GM21367 (cell line): ENCODE results near the gene TEFM.
"Not testable (repeated sequence)": the region's sequence is repeated elsewhere in the genome, so short reads cannot be mapped to it uniquely, and the experiment has no call there.

Source experiments
- ATAC-seq: cut with Tn5 transposase; IDR thresholded peaks from one replicate; pipeline ENCODE4 v1.9.1; 2021; ENCODE audit not compliant: unreplicated experiment

TEFM gene

DNA sequence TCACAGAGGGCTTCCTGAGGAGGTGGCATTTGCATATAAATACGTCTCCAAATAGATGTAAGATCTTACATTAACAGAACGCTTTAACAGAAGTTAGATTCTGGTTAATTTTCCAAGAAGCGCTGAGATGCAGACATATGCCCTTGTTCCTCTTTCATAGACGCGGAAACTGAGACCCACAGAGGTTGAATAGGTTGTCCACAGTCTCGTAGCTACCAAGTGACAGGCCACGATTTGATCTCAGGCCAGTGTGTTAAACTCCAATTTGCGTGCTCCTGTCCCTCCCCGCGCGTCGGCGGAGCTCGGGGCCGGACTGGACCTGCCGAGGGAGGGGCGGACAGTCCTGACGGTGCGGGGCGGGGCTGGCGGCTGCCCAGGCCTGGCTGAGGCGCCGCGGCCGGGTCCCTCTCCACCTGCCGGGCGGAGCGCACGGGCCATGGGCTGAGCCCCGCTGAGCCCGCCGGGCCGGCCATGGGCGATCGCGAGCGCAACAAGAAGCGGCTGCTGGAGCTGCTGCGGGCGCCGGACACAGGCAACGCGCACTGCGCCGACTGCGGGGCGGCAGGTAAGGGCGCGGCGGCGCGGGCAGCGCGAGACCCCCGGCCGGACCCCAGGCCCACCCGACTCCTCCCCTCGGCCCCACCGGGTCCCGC, 15.6 kb upstream of the TEFM start, which contains the start of gene ADAP2:
Gene ADAP2, plus strand, starts transcription at position 402 of the 653 bp plus-strand sequence. Its CDS starts 70 bp downstream, at position 472.
- ATAC-seq, result no peak

DNA sequence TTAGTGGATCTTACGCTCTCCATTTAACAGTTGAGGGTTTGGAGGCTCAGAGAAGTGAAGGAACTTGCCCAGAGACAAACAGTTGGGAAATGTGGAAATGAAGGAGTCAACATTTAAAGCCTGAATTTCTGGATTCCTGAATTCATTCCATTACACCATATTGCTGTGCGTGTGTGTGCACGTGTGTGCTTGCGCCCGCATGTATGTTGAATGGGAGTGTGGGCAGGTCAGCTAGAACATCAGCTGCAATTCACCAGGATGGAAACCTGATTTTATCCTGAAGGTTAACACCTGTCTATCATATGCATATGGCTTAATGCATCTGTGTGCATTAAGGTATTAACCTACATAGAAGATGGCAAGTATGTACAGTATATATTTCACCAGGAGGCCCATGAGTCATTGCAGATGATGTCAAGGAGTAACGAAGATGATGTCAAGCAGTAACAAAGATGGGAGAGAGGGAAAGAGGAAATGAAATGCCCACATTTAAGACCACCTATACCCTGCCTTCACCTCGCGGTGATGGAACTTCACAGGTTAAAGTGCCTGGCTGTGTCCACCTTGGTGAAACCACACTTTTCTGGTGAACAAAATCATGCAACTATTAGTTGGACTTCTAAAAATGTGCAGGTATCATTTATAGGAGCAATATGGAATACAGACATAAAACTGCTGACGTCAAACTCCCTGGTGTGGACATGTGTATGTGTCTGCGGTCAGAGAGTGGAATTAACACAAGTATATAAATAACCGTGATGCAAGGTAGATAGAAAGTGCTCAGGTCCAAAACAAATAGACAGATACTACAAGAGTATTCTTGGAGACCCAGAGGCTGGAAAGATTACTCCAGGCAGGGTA, 14.9 kb upstream of the TEFM start:
- ATAC-seq, result no peak

DNA sequence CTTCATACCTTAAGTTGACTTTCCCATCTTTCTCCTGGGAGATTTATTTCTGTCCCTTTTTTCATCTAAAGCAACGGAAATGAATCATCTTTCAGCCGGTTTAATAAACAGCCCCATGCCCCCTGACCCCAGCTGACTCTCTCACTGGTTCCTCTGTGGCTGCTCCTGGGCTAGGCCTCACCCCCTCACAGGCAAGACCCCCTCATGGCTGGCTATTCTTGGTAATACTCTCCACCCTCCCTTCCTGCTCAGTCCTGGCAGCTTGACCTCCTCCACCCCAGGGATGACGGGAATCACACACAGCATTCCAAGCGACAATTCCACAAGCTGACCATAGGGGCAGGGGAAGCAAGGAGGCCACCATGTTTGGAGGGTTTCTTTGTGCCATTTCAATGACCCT, 14.2 kb upstream of the TEFM start:
- ATAC-seq, result no peak

DNA sequence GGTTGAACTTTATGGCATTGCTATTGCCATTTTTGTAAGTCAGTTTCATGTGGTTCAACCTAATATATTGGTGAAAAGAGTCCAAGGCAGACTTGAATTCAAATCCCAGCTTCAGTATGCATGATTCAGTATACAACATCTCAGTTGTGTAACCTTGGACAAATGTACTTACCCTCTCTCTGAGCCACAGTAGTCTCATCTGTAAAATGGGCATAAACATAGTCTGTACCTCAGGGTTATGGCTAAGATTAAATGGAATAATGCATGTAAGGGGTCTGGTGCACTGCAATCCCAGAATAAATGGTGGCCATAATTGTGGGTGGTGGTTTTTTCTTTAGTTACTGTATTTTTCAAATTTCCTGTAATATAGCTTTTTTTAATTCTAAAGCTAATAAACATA, 11.0 kb upstream of the TEFM start:
- ATAC-seq, result no peak

DNA sequence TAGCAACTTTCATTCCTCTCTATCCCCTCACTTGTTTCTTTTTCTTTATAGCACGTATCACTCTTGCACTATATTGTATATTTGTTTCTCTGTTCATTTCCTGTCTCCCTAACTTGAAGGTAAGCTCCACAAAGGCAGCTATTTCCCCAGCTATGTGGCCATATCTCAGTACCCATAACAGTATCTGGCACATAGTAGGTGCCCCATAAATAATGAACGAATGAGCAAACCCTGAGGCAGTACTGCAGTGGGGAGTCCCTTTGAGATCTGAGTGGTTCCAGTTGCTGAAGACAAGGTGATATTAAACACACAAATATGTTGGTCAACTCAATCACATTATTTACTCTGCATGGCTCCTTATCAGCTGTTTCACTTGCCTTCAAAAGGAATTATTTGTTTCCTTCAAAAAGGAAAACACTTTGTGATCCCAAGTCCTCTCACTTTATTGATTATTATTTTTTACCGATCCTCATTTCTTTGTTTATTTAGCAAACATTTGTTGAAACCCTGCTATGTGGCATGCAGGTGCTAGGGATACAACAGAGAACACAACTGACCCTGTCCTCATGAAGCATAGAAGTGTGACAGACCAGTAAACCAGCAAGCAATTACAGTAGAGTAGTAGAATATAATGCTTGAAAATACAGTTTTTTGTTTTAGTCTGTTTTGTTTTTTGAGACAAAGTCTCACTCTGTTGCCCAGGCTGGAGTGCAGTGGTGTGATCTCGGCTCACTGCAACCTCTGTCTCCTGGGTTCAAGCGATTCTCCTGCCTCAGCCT, 10.0 kb upstream of the TEFM start:
- ATAC-seq, result no peak

DNA sequence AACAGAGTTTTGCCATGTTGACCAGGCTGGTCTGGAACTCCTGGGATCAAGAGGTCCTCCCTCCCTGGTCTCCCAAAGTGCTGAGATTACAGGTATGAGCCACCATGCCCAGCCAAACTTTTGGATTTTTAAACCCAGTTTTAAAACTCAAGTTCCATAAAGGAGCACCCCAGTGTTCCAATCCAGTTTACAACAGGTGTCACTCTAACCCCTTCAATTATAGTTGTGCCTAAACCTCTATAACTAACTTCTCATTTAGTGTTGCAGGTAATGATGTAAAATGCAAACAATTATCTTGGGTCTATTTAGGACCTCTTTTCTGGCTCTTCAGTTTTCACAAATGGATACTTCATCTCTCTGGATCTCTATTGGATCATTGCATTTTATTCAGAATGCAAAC, 7.9 kb upstream of the TEFM start:
- no peak for ATAC-seq

DNA sequence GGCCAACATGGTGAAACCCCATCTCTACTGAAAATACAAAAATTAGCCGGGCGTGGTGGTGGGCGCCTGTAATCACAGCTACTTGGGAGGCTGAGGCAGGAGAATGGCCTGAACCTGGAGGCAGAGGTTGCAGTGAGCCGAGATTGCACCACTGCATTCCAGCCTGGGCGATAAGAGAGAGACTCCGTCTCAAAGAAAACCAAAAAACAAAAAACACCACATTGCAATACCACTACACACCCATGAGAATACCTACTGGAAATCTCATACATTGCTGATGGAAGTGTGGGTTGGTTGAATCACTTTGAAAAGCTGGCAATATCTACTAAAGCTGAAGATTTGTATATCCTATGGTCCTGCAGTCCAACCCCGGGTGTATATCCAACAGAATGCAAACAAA, 4.1 kb upstream of the TEFM start:
- ATAC-seq, result not testable (repeated sequence)

DNA sequence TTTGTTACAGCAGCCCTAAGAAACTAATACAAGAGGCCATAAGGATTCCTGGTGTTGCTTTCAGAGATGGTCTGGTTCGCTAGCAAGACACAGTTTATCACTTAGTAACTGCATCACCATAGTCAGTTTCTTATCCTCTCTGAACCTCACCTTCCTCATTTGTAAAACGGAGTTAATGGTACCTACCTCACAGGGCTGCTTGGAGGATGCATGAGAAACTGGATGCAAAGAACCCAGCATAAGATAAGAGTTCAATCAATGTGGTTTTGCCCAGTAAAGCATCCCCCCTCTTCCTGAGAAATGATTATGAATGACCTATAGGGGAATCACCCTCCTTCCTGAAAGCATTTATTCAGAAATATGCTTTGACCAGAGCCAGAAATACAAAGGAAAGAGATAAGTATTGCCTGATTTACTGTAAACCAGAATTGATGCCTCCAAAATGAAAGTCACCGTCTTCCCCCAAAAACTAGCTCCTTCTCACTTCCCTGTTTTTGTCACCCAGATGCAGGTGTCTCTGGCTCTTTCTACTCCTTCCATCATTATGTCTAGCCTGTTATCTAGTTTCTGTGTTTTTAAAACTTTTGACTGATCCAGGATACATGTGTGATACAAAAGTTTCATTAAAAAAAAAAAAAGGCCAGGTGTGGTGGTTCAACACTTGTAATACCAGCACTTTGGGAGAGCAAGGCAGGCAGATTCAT, 2.8 kb upstream of the TEFM start:
- ATAC-seq, result no peak

DNA sequence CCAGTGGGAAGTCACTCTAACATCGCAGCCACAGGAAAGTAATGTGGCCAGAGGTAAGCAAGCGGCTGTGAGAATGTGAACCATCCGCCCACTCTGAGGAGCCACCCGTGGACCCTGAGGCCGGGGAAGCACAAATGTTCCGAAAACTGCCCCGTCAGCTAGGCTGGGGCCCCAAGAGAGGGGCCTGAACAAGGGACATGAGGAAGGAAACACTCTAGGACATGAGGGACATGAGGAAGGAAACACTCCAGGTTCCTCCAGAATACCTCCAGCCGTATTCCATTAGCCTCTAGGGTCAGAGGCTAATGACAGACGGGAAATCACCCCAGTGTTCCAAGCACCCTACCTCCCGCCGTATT, 317 bp downstream of the TEFM start:
- peak; percentile 32 for ATAC-seq

DNA sequence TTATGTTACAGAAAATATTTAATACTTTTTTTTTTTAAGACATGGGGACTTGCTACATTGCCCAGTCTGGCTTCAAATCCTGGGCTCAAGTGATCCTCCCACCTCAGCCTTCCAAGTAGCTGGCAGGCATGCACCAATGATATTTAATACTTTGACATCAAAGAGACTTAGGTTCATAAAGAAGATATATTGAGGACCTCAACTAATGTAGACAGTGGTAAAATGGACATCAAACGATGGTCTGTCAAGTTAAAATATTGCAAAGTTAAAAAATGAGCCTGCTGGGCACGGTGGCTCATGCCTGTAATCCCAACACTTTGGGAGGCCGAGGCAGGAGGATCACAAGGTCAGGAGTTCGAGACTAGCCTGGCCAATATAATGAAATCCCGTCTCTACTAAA, 8.7 kb downstream of the TEFM start:
- ATAC-seq, result no peak

DNA sequence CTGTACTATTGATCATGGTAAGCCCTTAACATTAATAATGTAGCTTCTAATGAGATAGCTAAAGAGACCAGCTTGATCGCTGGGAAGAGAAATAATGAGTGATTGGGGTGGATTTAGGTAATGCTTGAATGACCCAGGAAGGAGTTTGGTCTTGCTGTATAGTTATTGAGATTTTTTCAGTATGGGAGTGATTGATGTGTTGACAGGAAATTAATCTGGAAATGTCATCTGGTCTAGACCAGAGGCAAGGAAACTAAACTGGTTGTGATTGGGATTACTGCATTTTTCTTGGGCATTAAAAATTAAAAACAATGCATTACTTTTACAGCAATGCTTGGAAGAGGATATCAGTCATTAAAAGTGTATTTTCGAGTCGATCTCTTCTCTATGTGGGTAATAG, 11.8 kb downstream of the TEFM start:
- ATAC-seq, result no peak

DNA sequence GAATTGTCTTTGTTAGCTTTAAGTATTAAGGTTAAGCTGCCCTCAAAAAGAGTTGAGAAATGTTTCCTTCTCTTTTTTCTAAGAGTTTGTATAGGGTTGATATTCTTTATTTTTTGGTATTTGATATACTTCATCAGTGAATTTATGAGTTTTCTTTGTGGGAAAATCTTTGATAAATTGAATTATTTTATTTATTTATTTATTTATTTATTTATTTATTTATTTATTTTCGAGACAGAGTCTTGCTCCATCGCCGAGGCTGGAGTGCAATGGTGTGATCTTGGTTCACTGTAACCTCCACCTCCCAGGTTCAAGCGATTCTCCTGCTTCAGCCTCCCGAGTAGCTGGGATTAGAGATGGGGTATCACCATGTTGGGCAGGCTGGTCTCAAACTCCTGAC, 19.9 kb downstream of the TEFM start:
- ATAC-seq, result no peak

DNA sequence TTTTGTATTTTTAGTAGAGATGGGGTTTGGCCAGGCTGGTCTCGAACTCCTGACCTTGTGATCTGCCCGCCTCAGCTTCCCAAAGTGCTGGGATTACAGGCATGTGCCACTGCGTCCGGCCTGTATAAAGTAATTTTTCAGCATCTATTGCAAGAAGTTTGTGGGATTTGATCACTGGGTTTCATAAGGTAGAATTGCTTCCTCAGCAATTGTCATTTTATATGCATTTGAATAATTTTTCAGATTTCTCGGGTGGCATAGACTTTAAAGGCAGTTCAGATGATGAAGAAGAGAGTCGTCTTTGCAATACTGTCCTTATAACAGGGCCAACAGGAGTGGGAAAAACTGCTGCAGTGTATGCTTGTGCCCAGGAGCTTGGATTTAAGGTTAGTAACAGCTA, 37.0 kb downstream of the TEFM start:
- ATAC-seq, result no peak

DNA sequence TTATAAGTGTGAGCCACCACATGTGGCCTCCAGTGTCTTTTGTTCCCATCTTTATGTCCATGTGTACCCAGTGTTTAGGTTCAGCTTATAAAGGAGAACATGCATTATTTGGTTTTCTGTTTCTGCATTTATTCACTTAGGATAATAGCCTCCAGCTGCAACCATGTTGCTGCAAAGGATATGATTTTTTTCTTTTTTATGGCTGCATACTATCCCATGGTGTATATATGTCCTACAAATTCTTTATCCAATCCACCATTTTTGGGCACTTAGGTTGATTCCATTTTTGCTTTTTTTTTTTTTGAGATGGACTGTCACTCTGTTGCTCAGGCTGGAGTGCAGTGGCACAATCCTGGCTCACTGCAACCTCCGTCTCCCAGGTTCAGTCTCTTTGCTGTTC, 41.4 kb downstream of the TEFM start:
- ATAC-seq, result no peak

DNA sequence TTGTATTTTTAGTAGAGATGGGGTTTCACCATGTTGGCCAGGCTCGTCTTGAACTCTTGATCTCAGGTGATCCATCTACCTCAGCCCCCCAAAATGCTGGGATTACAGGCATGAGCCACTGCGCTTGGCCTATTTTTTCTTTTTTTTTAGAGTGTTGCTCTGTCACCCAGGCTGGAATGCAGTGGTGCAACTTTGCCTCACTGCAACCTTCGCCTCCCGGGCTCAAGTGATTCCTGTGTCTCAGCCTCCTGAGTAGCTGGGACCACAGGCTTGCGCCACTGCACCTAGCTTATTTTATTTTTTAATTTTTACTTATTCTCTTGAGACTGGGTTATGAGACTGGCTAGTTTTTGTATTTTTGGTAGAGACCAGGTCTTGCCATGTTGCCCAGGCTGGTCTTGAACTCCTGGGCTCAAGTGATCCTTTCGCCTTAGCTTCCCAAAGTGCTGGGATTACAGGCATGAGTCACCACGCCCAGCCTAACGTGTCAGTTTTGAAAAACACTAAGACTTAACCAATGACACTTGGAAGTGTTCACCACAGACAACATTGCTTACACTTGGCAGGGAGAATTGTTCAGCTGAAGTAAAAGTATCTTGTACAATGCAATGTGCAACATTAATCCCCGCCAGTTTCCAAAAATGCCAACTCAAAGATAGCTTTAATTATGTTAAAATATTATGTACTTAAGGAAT, 47.3 kb downstream of the TEFM start:
- no peak for ATAC-seq

DNA sequence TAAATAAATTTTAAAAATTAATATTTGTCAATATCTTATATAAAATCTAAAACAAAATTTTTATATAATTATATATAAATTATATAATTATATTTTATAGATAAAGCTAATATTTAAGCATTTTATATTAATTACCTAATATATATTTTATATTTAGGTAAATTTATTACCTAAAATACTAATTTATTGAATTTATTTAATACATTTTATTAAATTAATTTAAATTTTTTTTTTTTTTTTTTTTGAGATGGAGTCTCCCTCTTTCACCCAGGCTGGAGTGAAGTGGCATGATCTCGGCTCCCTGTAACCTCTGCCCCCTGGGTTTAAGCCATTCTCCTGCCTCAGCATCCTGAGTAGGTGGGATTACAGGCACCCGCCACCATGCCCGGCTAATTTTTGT, 51.9 kb downstream of the TEFM start:
- no peak for ATAC-seq
